Measurements from ENCODE around the gene TBC1D16.

- TF ChIP-seq POU2F2 (IDR thresholded peaks at IDR 0.05; ENCODE audit: low read depth, low read length): no peak
- TF ChIP-seq POLR2AphosphoS5 (IDR thresholded peaks at IDR 0.05; ENCODE audit: low read depth, low read length): no peak
- TF ChIP-seq POLR2A (IDR thresholded peaks at IDR 0.05; ENCODE audit: low read depth, low read length): no peak
- TF ChIP-seq TAF1 (IDR thresholded peaks at IDR 0.05; ENCODE audit: low read depth, low read length): no peak
- TF ChIP-seq PAX5 (IDR thresholded peaks at IDR 0.05; ENCODE audit: insufficient read depth, low read length, severe bottlenecking): no peak
- no peak for TF ChIP-seq SPI1 (IDR thresholded peaks at IDR 0.05; ENCODE audit: low read depth, low read length)
These were observed 89.1 kb downstream of the TBC1D16 start for GRCh38 chr17:79946352-79947231.

Measured in GM12891 (cell line).